Activated naive CD4-positive, alpha-beta T cell treated with anti-CD3 and anti-CD28 coated beads, Interleukin-2, amount 50 U/mL, for 16 hours (primary cell): ENCODE data around the gene POU6F2.
"Not testable (repeated sequence)": the region's sequence is repeated elsewhere in the genome, so short reads cannot be mapped to it uniquely, and the experiment has no call there.

Source experiments
- DNase-seq: peaks from one replicate; pipeline ENCODE4 v3.0.0-alpha.2; 2020

POU6F2 gene

DNA sequence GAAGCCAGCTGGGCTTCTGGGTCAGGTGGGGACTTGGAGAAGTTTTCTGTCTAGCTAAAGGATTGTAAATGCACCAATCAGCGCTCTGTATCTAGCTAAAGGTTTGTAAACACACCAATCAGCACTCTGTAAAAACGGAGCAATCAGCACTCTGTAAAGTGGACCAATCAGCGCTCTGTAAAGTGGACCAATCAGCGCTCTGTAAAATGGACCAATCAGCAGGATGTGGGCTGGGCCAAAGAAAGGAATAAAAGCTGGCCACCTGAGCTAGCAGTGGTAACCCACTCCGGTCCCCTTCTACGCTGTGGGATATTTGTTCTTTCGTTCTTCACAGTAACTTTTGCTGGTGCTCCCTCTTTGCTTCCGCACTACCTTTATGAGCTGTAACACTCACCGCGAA, 216.7 kb downstream of the POU6F2 start:
- not testable (repeated sequence) for DNase-seq

- no peak for DNase-seq
Observed at GRCh38 chr7:39195967-39196366, 218.3 kb downstream of the POU6F2 start.

GRCh38 chr7:39197831-39198230, 220.1 kb downstream of the POU6F2 start:
- DNase-seq = no peak

DNA sequence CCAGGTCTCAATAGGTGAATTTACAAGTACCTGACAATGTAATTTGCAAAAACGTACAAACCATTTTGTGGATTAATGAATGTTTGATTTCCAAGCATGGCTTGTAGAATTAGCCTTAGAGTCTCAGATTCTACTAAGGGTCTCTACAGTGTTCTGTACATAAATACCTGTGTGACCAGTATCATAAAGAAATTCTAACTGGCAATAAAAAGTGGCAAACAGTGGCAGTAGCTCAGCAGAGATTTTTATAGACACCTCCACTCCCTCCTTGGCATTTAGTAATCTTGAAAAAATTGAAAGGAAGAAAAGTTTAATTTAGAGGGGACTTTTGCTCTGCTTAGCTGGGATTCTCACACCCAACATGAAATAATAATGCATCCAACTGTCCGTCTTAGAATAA, 220.8 kb downstream of the POU6F2 start:
- no peak for DNase-seq

- DNase-seq = no peak
Observed at GRCh38 chr7:39199006-39199405, 221.3 kb downstream of the POU6F2 start.

- no peak for DNase-seq
Observed at GRCh38 chr7:39199951-39200350, 222.2 kb downstream of the POU6F2 start.

- no peak for DNase-seq
Observed at GRCh38 chr7:39202041-39202440, 224.3 kb downstream of the POU6F2 start.

- DNase-seq = no peak
Observed at GRCh38 chr7:39210362-39210761, 232.7 kb downstream of the POU6F2 start.

GRCh38 chr7:39211581-39211980, 233.9 kb downstream of the POU6F2 start:
- DNase-seq = no peak

- no peak for DNase-seq
Observed at GRCh38 chr7:39212876-39213275, 235.2 kb downstream of the POU6F2 start.

- no peak for DNase-seq
Observed at GRCh38 chr7:39217783-39218182, 240.1 kb downstream of the POU6F2 start.

DNA sequence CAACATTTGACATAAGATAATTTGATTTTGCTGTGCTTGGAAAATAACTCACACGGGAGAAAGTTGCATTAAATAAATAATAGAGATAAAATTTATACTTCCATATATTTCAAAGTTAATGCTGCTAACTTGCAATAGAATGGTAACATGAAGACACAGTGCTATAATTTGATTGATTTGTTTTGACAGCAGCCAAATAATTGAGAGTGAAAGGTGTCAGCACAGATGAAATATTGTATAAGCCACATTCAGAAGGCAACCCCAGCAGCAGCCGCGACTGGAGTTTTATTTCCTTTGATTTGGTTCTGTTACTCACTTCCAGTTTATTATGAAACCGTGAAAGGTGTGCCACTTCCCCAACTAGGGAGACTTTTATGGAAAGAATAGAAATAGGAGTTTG, 242.2 kb downstream of the POU6F2 start:
- no peak for DNase-seq

DNA sequence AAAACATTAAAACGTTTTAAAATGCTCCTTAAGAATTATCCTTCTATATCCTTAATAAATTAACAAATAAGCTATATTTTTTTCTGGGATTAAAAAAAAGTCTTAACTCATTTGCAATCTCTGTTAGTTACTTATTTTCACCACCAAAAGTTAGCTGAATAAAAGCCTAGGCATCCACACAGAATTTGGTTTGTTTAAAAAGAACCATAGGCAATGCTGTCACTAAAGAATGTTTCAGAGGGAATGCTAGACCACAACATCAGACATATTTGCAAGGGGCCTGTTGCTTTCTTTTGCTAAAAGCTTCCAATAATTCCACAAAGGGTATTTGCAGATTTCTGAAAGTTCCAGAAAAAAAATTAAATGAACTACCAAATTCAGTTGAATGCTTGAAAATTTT, 244.2 kb downstream of the POU6F2 start:
- DNase-seq = no peak

- DNase-seq = no peak
Observed at GRCh38 chr7:39228946-39229345, 251.2 kb downstream of the POU6F2 start.

- no peak for DNase-seq
Observed at GRCh38 chr7:39233851-39234529, 256.3 kb downstream of the POU6F2 start.

- no peak for DNase-seq
Observed at GRCh38 chr7:39238234-39238869, 260.6 kb downstream of the POU6F2 start.

DNA sequence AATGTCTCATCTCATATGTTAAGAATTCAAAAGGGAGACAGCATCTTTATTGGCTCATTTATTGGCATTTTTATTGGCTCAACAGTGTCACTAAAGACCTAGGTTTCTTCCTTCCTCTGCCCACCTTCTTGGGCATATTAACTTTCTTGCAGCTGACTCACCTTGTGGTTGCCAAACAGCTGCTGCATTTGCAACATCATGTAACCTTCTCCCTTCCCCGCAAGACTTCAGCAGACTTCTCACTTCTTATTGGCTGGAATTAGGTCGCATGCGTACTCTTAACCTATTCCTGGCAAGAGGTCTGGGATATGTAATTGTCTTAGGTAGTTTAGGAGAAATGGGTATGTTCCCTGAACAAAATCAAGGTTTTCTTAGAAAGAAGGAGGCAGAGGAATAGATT, 263.2 kb downstream of the POU6F2 start:
- no peak for DNase-seq

GRCh38 chr7:39247576-39247975, 269.9 kb downstream of the POU6F2 start:
- no peak for DNase-seq

DNA sequence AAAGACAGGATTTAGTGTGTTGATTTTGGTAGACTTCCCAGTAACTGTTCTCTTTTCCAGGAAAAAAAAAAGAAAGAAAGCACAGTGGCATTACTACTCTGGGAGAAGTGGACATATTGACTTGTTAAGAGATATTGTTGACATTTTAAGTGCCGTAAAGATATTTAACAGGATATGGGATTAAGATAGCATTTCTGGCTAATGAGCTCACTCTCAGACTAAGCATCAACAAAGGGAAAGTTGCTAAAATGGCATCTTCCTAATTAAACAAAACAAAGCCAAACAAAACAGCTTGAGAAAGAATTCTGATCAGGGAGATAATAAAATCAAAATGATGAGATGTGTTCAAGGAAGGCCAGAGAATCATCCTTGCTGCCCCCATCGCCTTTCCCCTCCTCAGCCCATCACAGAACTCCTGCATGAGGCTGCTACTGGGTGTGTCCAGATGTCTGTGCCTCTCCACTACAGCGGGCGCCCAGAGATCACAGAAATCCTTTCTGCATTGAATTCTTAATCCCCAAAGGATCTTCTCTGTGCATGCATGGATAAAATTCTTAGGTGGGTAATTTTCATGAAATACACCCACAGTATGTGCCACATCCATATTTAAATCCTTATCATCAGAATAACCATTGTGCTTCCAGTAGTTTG, 270.5 kb downstream of the POU6F2 start:
- DNase-seq = no peak

DNA sequence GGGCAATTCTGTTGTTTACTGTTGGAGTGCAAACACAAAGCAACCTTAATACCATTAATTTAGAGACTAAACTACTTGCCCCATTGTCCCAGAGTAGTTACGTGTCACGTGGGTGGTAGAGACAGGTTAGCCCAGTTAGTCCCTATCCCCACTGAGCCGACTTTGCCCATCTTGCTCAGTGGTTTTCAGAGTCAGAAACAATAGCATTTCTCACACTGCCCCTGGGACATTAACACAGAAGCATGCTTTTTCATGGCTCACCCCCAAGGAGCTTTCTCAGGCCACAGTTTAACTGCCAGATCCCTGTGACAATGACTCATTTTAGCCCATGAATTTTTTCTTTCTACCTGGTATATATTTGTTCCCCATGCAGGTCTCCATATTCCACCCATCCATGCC, 271.0 kb downstream of the POU6F2 start:
- no peak for DNase-seq

DNA sequence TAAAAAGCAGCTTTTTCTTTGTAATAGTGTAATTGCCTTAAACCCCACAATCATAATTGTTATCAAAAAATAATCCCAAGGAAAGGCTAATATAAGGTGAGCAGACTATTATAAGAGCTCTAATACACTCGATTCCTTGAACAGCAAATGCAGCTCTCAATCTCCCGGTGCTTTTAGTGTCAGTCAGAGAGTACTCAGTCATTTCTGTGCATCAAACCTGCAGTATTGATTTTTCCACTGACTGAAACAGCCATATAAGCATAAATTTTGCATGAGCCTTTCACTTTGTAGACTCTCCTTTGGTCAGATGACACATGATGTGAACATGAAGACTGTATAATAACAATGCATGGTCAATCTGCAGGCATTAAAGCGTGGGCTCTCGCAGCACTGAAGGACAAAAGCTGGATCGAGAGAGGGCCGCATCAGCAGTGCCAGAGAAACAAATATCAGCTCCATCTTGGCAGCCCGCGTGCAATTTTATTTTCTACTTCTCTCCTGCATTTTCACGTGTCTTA, 272.0 kb downstream of the POU6F2 start:
- DNase-seq = no peak

DNA sequence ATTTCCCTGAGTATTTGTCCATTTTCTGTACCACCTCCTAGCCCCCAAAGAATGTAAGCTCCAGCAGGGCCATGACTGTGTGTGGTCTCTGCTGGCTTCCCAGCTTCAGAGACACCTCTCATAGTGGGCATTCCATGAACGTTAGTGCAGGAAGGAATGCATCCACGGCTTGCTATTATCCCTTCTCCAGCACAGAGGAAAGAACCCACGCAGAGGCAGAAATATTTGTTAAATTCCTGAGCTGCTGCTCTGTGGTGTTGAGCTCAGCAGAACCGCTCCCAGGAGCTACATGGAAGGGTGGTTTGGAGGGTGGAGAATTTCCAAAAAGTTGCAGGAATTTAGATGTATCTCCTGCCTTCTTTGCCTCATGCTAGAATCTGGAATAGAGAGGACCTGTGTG, 275.2 kb downstream of the POU6F2 start:
- DNase-seq = no peak

DNA sequence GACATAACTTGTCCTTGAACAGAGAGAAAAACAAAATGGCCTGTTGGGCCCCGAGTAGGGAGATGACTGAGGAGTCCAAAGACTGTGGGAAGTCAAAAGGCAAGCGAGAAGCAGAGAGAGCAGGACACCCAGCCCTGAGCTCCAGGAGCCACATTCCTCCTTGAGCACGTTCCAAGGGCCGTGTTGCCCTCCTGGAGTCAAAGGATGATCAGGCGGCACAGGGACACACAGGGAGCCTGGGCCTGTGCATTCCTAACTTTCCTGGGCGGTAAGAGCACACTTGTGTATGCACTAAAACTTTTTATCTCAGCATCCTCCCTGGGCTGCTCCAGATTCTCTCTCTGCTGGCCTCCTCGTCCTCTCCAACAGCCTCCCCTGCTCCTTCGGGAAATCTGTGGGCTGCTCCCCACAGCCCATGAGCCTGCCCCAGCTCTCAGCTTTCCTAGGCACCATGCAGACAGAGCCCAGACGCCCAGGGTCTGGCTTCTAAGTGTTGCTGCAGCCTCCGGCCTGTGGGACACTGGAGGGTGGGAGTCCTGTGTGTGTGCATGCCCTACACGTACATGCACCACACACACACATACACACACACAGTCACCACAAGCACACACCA, 281.8 kb downstream of the POU6F2 start:
- no peak for DNase-seq
